Fibroblast of skin of right quadriceps (primary cell): ENCODE measurements around the gene CEP164.
"Not testable (repeated sequence)": the region's sequence is repeated elsewhere in the genome, so short reads cannot be mapped to it uniquely, and the experiment has no call there.

Experiments used
- DNase-seq: peaks from one replicate; pipeline ENCODE4 v3.0.0-alpha.2; 2013

The CEP164 gene

DNA sequence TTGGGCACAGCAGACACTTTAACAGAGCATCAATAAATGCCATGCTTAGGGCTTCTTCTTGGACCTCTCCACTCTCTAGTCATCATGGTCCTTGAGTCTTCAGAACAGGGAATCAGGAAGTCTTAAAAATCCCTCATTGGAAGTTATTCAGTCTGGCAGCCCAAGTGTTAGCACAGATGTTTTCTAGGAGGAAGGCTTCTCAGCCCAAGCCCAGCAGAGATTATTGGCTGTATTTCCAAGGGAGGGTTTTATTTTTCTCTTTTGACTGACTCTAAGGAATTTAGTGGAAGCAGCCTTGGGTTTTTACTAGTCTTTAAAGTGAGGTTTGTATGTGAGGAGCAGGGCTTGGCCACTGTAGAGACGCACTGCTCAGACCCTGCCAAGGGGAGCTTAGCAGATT lies 41.9 kb downstream of the CEP164 start:
- DNase-seq: no peak

DNA sequence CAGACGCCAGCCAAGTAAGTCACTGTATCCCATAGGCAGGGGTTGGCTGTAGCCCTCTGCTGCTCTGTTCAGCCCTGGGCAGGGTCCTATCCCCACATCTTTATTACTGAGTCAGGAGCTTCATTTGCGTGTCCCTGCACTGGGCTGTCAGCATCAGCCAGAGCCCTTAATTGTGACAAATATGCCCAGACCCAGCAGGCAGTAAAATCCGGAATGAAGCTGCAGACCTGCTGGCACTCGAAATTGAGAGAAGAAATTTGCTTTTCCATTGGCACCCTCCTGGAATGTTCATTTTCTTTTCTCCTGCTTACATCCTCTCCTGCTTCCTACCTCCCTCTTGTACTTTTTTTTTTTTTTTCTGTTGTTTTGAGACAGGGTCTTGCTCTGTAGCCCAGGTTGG lies 43.8 kb downstream of the CEP164 start:
- no peak for DNase-seq

DNA sequence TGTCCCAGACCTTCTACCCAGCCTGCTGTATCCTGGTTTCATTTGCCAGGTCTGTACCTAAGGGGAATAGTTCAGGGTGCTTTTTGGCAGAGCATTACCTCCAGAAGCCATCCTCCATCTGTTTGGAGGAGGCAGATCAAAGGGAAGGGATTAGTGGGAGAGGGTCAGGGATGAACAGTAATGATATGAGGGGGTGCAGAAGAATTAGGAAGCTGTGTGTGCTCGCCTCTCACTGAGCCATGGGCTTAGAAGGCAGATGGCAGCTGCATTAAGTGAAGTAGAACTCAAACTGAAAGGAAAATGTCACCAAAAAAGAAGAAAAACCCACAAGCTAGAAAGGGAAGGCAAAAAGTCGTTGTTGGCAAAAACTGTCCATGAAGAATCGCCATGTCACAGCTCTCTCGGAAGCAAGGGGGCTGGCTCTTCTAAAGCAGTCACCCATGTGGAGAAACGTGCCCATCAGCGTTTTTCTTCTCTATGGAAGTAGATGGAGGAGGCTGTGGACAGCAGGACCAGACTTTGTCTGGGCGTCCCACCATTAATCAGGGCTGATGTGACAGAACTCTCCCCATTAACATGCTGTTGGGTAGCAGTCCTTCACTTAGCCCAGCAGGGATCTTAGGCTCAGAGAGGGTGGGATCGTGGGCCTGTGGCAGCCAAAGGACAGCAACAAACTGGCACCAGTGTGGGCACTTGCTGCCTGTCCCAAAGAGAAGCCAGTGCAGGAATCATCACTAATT lies 46.8 kb downstream of the CEP164 start:
- no peak for DNase-seq

DNA sequence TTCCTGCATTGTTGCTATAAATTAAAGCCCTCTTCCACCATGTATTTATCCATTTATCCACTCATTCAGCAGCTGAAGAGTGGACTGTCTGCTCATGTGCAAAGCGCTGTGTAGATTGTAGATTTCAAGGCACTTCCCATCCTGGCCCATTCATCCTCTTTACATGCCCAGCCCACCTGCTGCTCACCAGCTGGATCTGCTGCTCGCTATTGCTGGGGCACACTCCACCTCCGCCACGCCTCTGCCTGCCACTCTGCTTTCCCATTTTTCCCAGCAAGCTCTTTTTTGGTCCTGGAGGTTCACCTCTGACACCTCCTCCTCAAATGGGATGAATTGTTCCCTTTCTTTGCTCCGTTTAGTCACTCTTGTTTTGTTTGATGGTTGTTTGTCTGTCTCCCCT lies 48.3 kb downstream of the CEP164 start:
- DNase-seq: no peak

DNA sequence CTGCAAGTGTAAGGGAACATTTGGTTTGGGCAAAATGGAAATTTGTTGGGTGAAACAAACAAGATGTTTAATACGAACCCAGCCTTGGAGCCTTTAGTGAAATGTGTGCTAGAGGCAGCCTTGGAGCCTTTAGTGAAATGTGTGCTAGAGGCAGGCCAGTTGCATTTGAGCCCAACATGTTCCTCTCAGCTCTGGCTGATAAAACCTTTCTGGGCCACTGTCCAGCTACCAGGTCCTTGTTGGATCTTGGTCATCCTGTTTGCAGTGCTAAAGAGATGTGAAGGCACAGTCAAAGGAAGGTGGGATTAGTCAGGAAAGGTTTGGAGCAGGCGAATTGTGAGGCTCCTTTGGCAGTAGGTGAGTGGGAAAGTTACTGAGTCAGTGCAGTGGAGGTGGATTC lies 48.9 kb downstream of the CEP164 start:
- DNase-seq: no peak

DNA sequence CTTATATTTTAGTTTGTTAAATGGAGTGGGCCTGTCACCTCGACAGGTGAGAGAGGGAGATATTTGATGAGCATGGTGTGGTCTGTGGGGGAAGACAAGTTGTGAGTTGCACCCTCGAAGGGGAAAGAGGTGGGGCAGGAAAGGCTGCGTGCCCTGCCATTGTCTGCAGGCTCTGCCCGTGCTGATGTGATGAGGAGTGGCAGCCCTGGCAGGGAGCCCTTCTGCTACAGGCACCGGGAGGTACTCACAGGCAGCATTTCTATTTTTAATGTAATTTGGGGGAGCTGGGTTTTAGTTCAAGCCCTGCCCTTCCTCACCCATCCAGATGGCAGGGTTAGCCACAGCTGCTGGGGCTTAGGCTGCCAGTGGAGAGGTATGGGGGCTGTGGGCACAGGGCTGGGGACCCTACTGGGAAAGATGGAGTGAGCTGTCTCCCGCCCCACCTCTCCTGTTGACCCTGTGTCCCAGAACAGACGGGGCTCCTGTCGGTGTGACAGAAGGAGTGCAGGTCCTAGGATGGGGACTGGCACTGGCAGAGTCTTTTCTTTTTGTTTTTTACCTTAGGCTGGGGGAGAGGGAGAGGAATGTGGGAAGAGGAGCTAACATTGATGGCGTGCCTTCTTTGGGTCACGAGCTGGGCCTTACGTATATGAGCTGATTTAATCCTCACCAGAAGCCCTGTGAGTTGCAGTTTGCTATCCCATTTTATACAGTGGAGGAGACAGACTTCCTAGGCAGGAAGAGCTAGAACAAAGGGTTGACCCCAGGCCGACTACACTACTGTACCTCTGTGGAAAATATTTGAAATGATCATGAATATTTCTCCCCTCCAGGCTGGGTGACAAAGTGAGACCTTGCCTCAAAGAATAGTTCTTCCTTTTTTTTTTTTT lies 51.6 kb downstream of the CEP164 start:
- DNase-seq: no peak

DNA sequence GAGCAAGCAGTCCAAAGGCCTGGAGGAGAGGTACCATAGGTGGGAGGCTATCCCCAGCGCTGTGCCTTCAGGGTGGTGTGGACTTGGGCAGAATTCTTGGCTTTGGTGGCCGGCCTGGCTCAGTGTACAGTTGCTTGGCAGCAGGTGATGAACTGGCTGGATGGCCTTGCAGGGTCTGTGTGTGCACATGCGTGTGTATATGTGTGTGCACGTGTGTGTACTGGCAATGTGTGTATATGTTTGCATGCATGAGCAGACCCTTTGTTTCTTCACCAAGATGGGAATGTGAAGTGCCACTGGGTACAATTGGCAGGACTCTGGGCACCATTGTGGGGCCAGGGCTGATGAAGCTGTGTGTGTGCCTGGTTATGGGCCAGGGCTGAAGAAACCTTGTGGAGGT lies 53.0 kb downstream of the CEP164 start:
- no peak for DNase-seq

DNA sequence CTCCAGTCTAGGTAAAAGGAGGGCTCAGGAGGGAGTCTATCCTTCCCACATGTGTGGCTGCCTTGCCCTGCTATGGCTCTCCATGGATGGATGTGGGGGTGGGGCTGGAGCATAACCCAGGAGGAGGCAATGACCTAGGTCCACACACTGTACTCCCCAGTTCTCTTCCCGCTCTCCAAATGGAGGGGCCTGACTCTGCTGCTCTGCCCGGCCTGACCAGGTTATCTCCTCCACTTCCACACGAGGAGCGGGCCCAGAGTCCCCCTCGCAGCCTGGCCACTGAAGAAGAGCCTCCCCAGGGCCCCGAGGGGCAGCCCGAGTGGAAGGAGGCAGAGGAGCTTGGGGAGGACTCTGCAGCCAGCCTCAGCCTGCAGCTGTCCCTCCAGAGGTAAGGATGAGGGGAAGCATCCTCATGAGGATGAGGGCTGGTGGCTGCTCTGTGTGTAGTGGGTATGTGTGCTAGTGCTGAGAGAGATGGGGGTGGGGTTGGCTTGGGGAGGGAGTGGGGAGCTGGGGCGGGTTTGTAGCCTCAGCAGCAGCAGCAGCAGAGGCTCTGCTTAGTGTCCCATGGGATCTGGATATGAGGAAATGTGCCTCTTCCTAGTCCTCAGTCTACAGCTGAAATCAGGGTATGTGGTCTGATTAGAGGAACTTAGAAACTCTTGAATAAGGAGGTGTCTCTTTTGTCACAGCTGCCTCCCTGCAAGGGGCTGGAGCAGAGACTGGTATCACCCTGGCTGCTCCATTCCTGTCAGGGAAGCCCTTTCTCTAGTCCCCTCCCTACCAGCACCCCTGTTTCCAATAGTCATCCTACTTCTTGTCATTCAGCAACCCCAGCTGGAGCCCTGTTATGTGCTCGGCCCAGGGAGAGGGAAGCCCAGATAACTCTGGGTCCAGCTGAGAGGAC lies 54.1 kb downstream of the CEP164 start:
- DNase-seq: no peak

DNA sequence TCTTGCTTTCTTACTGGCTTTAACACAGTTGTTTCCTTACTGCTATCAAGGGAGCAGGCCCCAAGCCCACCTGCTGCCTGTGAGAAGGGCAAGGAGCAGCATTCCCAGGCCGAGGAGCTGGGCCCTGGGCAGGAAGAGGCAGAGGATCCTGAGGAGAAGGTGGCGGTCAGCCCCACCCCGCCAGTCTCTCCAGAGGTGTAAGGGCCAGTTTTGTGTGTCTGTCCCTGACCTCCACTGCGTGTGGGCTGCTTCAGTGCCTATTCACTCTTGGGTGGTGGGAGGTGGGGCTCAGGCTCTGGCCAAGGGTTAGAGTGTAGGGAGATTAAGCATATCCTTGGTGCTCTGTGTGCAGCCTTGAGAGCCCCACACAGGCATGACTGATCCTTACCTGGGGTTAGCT lies 55.1 kb downstream of the CEP164 start:
- DNase-seq: no peak

DNA sequence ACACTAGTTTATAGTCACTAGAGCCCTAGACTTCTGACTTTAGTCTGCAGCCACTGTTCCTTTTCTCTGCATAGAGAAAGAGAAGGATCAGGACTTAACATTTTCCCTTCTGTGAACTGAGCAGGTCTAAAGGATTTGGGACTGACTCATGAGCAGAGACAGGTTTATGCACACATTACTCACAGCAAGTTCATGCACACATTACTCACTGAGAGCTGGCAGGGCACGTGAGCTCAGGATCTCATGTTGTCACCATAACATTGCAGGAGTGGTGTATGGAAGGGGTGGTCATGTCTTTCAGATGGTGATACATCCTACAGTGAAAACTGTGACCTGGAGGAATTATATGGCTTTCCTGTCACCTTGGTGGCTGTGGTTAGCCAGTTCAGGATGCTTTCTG lies 56.4 kb downstream of the CEP164 start:
- peak; percentile 87 for DNase-seq

DNA sequence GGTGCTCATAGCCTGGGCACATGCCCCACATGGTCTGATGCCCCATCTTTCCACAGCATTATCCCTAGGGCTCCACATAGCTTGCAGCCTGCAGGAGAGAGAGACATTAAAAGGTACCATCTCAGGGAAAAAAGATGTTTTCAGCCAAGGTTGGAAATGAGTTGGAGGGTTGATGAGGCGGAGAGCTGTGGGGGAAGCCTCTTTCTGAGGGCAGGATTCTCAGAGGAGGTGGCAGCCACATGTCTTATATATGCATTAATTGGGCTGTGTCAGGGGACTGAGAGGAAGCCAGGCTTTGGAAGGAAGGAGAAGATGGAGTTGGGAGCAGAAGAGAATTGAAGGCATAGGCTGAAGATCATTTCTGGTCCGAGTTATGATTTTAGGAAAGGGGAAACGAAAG lies 57.8 kb downstream of the CEP164 start:
- no peak for DNase-seq

DNA sequence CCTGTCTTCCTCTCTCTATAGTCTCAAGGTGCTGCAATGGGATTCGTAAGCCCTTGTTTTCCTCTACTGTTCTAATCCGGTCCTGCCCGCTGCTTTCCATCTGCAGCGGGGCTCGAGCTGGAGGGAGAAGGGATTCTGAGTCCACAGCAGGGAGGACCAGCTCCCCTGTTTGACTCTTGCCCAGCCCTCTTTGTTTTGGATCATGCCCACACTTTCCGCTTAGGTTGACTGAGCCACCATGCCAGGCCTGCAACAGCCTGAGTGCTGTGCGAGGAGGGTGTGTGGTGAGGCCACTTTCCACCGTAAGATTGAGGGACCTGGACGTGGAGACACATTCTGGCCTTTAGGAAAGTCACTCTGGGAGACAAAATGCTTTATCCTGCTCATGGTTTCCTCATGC lies 58.3 kb downstream of the CEP164 start:
- DNase-seq: no peak

DNA sequence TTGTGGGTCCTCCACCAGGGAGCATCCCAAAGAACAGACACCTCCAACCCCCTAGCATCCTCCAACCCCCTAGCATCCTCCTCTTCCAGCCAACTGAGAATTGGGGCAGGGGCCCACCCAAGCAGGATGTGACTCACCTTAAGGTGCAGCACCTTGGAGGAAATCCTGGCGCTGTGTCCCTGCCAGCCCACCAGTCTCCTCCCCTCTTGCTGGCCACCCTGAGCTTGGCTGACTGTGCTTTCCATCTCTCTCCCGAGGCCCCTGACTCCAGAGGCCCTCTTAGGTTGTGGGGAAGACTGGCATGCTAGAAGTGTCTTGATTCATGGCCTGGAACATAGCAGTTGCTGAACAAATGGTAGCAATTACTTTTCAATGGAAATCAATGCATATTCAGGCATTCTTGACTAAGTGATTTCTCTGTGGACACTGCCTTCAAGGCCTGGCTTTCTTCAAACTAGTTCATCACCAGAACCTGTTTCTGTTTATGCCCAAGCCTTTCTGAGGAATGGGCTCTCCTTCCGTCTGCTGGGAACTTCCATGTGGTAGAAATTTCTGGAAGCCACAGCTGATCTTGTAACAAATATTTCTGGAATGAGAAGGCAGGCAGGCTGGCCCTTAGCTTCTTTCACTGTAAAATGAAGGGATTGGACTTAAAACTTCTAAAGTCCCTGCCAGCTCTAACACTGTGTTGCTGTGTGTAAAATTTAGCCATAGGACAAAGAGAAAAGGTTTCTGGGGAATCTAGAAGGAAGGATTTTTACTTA lies 60.5 kb downstream of the CEP164 start:
- peak; percentile 76 for DNase-seq

DNA sequence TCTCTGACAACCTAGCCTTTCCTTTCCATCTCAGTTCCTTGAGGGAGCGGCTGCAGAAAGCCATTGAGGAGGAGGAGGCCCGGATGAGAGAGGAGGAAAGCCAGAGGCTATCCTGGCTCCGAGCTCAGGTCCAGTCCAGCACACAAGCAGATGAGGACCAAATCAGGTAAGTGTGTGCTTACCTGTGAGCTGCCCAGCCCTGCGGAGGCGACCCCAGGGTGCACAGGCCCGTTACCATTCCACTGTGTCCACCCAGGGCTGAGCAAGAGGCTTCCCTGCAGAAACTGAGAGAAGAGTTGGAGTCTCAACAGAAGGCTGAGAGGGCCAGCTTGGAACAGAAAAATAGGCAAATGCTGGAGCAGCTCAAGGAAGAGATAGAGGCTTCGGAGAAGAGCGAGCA lies 63.1 kb downstream of the CEP164 start:
- DNase-seq: no peak

DNA sequence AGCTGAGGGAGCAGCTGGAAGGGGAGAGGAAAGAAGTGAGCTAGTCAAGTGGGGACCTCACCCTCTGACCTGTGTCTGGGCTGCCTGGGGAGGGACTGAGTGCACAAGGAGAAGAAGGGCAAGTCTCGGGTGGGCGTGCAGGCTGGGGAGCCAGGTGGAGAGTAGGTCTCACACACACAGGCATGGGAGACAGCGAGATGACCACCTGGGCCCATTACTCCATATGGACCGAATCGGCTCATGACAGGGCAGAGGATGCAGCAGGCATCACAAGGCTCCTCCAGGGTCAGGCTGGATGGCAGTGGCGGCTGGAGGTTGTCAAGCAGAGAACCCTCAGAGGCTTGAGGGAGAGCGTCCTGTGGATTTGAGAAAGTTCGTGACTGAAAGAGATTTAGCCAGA lies 63.5 kb downstream of the CEP164 start:
- DNase-seq: no peak

DNA sequence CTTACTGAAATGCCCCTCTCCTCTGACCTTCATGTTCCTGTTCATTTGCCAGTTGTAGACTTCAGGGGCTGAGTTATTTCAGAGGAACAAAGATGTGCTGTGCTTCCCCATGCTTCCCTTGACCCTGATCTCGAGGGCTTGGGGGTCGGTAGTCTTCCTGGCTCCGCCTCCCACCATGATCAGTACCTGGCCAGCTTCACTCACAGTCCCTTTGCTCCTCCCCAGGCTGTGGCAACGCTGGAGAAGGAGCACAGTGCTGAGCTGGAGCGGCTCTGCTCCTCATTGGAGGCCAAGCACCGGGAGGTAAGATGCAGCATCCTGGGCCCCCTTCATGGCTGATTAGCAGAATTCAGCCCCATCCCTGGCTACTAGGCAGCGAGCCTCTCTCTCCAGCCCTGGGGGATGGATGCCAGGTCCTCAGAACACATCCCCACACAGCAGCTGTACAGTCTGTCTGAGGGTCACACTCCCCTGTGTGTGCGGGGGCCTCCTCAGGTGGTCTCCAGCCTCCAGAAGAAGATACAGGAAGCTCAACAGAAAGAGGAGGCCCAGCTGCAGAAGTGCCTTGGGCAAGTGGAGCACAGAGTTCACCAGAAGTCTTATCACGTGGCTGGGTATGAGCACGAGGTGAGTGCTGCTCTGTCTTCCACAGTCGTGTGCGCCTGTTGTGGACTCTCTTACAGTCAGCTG lies 64.5 kb downstream of the CEP164 start:
- DNase-seq: no peak

DNA sequence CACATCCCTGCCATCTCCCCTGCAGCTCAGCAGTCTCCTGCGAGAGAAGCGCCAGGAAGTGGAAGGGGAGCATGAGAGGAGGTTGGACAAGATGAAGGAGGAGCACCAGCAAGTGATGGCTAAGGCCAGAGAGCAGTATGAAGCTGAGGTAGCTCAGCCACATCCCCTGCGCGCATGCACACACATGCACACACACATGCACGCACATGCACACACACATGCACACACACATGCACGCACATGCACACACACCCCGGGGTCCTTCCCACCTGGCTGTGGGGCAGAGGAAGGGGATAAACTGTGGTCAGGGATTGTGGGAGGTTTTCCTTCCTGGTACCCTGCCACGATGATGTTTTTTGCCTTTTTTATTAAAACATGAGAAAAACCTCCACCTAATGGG lies 65.3 kb downstream of the CEP164 start:
- DNase-seq: no peak

DNA sequence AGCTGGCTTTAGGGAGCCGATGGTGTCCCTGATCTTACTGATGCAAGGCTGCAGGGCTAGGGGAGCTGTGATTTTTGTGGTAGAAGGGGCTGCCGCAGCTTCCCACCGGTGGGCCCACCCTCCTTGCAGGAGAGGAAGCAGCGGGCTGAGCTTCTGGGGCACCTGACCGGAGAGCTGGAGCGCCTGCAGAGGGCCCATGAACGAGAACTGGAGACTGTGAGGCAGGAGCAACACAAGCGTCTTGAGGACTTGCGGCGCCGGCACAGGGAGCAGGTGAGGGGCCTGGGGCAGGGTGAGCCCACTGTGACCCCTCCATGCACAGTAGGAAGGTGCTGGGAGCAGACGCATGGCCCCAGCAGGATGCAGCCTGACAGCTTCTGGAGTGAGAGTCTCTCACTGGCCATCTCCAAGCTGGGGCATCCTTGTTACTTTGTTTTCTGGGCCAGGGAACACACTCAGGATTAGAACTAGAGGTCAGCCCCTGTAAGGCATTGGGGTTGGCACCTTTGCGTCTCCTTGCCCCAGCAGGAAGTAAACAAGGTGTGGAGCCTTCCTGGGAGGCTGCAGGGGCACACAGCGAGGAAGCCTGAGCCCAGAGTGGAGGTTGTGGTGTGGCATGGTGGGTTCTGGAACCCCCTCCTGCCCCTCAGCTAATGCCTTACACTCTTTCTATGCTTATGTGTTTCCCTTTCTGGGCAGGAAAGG lies 66.7 kb downstream of the CEP164 start:
- no peak for DNase-seq

DNA sequence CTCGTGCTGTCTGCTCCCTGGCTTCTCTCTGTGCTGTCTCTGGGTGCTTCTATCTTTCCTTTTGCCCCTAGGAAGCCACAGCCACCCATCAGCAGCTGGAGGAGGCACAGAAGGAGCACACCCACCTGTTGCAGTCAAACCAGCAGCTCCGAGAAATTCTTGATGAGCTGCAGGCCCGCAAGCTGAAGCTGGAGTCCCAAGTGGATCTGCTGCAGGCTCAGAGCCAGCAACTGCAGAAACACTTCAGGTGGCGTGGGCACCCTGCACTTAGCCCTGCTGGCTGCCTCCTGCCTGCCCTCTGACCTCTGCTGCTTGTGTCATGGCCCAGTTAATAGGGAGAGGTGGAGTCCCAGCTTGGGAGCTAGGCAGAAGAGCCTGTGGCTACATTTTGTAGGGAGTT lies 67.8 kb downstream of the CEP164 start:
- DNase-seq: no peak

DNA sequence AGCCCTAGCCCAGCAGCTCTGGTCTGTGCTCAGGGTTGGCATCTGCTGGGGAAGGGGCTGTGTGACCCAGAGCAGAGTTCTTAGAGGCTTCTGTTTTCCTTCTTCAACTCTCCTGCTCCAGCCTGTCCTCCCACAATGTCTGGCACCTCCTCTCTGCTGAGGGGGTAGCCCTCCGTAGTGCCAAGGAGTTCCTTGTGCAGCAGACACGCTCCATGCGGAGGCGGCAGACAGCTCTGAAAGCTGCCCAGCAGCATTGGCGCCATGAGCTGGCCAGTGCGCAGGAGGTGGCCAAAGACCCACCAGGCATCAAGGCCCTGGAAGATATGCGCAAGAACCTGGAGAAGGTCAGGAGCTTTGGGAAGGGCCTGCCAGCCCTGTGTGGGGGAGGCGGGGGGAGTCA lies 69.3 kb downstream of the CEP164 start:
- DNase-seq: no peak

DNA sequence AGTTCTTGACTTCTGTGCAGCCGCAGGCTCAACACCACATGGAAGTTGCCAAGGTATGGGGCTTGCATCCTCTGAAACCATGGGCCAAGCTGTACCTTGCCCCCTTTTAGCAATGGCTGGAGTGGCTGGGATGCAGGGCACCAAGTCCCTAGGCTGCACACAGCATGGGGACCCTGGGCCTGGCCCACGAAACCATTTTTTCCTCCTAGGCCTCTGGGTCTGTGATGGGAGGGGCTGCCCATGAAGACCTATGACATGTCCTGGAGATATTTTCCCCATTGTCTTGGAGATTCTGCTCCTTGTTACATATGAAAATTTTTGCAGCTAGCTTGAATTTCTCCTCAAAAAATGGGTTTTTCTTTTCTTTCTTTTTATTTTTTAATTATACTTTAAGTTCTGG lies 71.0 kb downstream of the CEP164 start:
- not testable (repeated sequence) for DNase-seq
